NCI-H446 treated with DMSO at 0.1 percent for 48 hours (cell line): ENCODE results near the gene AKT1.
A peak's percentile ranks its signal among the peaks of the same experiment; 100 is the strongest.
"Not testable (repeated sequence)": the region's sequence is repeated elsewhere in the genome, so short reads cannot be mapped to it uniquely, and the experiment has no call there.

Experiments
- DNase-seq: peaks from one replicate; lab custom pipeline; 2025; lab: John Stamatoyannopoulos, UW

Gene AKT1

GRCh38 chr14:104818714-104819161, 23.2 kb upstream of the AKT1 start:
- no peak for DNase-seq

GRCh38 chr14:104817930-104818713, 22.6 kb upstream of the AKT1 start:
- DNase-seq: no peak

GRCh38 chr14:104816616-104816884, 21.0 kb upstream of the AKT1 start:
- no peak for DNase-seq

- DNase-seq: not testable (repeated sequence)
Observed at GRCh38 chr14:104814701-104815100, 19.2 kb upstream of the AKT1 start.

- DNase-seq: no peak
Observed at GRCh38 chr14:104813286-104813685, 17.7 kb upstream of the AKT1 start.

- DNase-seq: no peak
Observed at GRCh38 chr14:104810316-104810715, 14.8 kb upstream of the AKT1 start.

GRCh38 chr14:104808456-104808855, 12.9 kb upstream of the AKT1 start:
- no peak for DNase-seq

GRCh38 chr14:104806625-104807465, 11.3 kb upstream of the AKT1 start:
- DNase-seq: no peak

- DNase-seq: no peak
Observed at GRCh38 chr14:104805941-104806624, 10.5 kb upstream of the AKT1 start.

- peak; percentile 65 for DNase-seq
Observed at GRCh38 chr14:104805326-104805678, 9.8 kb upstream of the AKT1 start.

GRCh38 chr14:104804481-104805325, 9.2 kb upstream of the AKT1 start:
- no peak for DNase-seq

- no peak for DNase-seq
Observed at GRCh38 chr14:104803912-104804410, 8.4 kb upstream of the AKT1 start.

- DNase-seq: no peak
Observed at GRCh38 chr14:104803280-104803911, 7.8 kb upstream of the AKT1 start.

GRCh38 chr14:104802394-104803184, 7.0 kb upstream of the AKT1 start:
- no peak for DNase-seq

GRCh38 chr14:104801520-104802393, 6.2 kb upstream of the AKT1 start:
- no peak for DNase-seq

GRCh38 chr14:104800771-104801519, 5.4 kb upstream of the AKT1 start, which contains the start of gene ZBTB42:
Gene ZBTB42, plus strand, starts transcription at chr14:104801101. Its CDS starts 97 bp downstream, at chr14:104801198.
- DNase-seq: no peak

GRCh38 chr14:104800015-104800770, 4.6 kb upstream of the AKT1 start:
- DNase-seq: peak; percentile 31
